Endothelial cell of umbilical vein (primary cell): ENCODE measurements around the gene CHSY1.

Experiments
- EZH2 ChIP-seq: IDR thresholded peaks from 2 replicates; pipeline ENCODE4 v1.6.1; 2012; ENCODE audit warnings: borderline replicate concordance, low read depth, mild to moderate bottlenecking, moderate library complexity, low read length, inconsistent platforms; ENCODE audit not compliant: severe bottlenecking
- POLR2A ChIP-seq: IDR thresholded peaks from 2 replicates; pipeline ENCODE4 v1.6.1; 2012; ENCODE audit warnings: low read depth, mild to moderate bottlenecking, control low read depth, low read length
- POLR2AphosphoS5 ChIP-seq: IDR thresholded peaks from 2 replicates; pipeline ENCODE4 v1.6.1; 2012; ENCODE audit warnings: low read depth, mild to moderate bottlenecking, control low read depth, low read length, moderate library complexity; ENCODE audit not compliant: insufficient read depth
- TF ChIP-seq, protein P1 (sequence below), 2 donors: IDR thresholded peaks; 1 replicate in 1 of 2; 2 replicates in 1 of 2; pipeline ENCODE4 v1.5.1; 2011; ENCODE audit warnings: low read length in 2 of 2, mild to moderate bottlenecking in 2 of 2, moderate library complexity in 2 of 2, control low read depth in 1 of 2, inconsistent platforms in 1 of 2, low read depth in 1 of 2; ENCODE audit not compliant: insufficient read depth in 1 of 2; ENCODE audit errors: extremely low read depth in 1 of 2

DNA sequence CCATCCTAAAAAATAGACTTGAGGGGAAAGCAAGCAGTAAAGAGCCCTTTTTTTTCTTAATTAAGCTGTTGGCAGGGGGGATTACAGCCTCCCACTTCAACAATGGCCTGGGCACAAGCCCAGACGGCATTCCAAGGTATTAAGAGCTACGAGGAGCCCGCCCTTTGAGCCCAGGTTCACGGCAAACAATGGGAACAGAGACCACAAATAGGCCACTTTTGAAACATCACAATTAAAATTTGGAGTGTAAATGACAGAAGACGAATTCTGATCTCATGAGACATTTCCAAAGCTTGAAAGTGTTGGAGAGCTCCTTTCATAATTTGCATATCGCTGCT lies 8.9 kb downstream of the CHSY1 start:
- TF ChIP-seq, protein P1, sequence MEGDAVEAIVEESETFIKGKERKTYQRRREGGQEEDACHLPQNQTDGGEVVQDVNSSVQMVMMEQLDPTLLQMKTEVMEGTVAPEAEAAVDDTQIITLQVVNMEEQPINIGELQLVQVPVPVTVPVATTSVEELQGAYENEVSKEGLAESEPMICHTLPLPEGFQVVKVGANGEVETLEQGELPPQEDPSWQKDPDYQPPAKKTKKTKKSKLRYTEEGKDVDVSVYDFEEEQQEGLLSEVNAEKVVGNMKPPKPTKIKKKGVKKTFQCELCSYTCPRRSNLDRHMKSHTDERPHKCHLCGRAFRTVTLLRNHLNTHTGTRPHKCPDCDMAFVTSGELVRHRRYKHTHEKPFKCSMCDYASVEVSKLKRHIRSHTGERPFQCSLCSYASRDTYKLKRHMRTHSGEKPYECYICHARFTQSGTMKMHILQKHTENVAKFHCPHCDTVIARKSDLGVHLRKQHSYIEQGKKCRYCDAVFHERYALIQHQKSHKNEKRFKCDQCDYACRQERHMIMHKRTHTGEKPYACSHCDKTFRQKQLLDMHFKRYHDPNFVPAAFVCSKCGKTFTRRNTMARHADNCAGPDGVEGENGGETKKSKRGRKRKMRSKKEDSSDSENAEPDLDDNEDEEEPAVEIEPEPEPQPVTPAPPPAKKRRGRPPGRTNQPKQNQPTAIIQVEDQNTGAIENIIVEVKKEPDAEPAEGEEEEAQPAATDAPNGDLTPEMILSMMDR (IDR thresholded peaks at IDR 0.05; ENCODE audit: extremely low read depth in 1 of 2, insufficient read depth in 1 of 2, low read depth in 1 of 2, low read length in 2 of 2): no peak
- TF ChIP-seq POLR2AphosphoS5 (no peak), EZH2 (no peak), POLR2A (no peak)
